ENCODE results near the gene UFL1. TPM values are rescaled to one million over a fixed set of nuclear protein-coding genes. Genes with fewer than 3 reads are reported as not detected.

The UFL1 gene
- total and polyA plus RNA-seq, 4 donors = 10.3 to 26.9 (median 22.1) TPM

- no peak for DNase-seq
- no peak for ATAC-seq (ENCODE audit: low FRiP score)
- H3K36me3 ChIP-seq (ENCODE audit: control insufficient read depth in 1 of 2, insufficient read depth in 2 of 2, low read length in 1 of 2) = no peaks in the 10 kb centered on the region
- peak overlapping the region; percentile 79 to 90 for H3K4me3 ChIP-seq (ENCODE audit: low read length in 2 of 2)
- H3K4me1 ChIP-seq (ENCODE audit: control insufficient read depth in 1 of 2, insufficient read depth in 2 of 2, low read length in 2 of 2) = peaks cover 3 to 4% of the 10 kb centered on the region in 2 donors
- H3K9me3 ChIP-seq (ENCODE audit: control insufficient read depth, low read length) = no peaks in the 10 kb centered on the region
- intact Hi-C loops (cut with DNase I) = loop anchor here (5.0 to 10.0 kb wide), 4 partner anchors 377 to 943 kb away; partner anchors contain the start of genes MANEA (in 1 of the 2), MMS22L (in 1 of the 2) and NDUFAF4 (in 1 of the 2)
- WGBS, 2 donors = 23 to 29% methylated on average over 6 of the region's 6 CpGs
- no peaks in the 10 kb centered on the region for H3K27me3 ChIP-seq (ENCODE audit: control insufficient read depth in 1 of 2, insufficient read depth in 2 of 2, low read length in 1 of 2)
- no peak overlapping the region for H3K27ac ChIP-seq (ENCODE audit: low read depth in 1 of 2, low read length in 2 of 2)
Measured at GRCh38 chr6:96520171-96521115, 1.2 kb upstream of the UFL1 start.

GRCh38 chr6:96521306-96521643 lies 331 bp upstream of the UFL1 start:
- Histone ChIP-seq H3K27ac (ENCODE audit: low read depth in 1 of 2, low read length in 2 of 2) (peak overlapping the region in 1 of 2 donors; percentile 13), H3K4me1 (ENCODE audit: control insufficient read depth in 1 of 2, insufficient read depth in 2 of 2, low read length in 2 of 2) (peaks cover 3 to 4% of the 10 kb centered on the region in 2 donors), H3K9me3 (ENCODE audit: control insufficient read depth, low read length) (no peaks in the 10 kb centered on the region), H3K36me3 (ENCODE audit: control insufficient read depth in 1 of 2, insufficient read depth in 2 of 2, low read length in 1 of 2) (no peaks in the 10 kb centered on the region), H3K4me3 (ENCODE audit: low read length in 2 of 2) (peak overlapping the region; percentile 79 to 90), H3K27me3 (ENCODE audit: control insufficient read depth in 1 of 2, insufficient read depth in 2 of 2, low read length in 1 of 2) (no peaks in the 10 kb centered on the region)
- 0% methylated on average over 8 of the region's 8 CpGs for WGBS, 2 donors
- intact Hi-C loops (cut with DNase I) = loop anchor here (5.0 to 10.0 kb wide), 4 partner anchors 376 to 944 kb away; partner anchors contain the start of genes MANEA (in 1 of the 2), MMS22L (in 1 of the 2) and NDUFAF4 (in 1 of the 2)
- DNase-seq (no peak), ATAC-seq (ENCODE audit: low FRiP score) (peak; percentile 51)

GRCh38 chr6:96522465-96523009 lies 931 bp downstream of the UFL1 start:
- ATAC-seq (ENCODE audit: low FRiP score) (no peak), DNase-seq (no peak)
- Histone ChIP-seq H3K9me3 (ENCODE audit: control insufficient read depth, low read length) (no peaks in the 10 kb centered on the region), H3K36me3 (ENCODE audit: control insufficient read depth in 1 of 2, insufficient read depth in 2 of 2, low read length in 1 of 2) (no peaks in the 10 kb centered on the region), H3K4me3 (ENCODE audit: low read length in 2 of 2) (peak overlapping the region; percentile 87 to 90), H3K27ac (ENCODE audit: low read depth in 1 of 2, low read length in 2 of 2) (peak overlapping the region; percentile 68 to 98), H3K27me3 (ENCODE audit: control insufficient read depth in 1 of 2, insufficient read depth in 2 of 2, low read length in 1 of 2) (no peaks in the 10 kb centered on the region), H3K4me1 (ENCODE audit: control insufficient read depth in 1 of 2, insufficient read depth in 2 of 2, low read length in 2 of 2) (peaks cover 3 to 4% of the 10 kb centered on the region in 2 donors)
- WGBS, 2 donors = 1% methylated on average over 5 of the region's 5 CpGs
- intact Hi-C loops (cut with DNase I) = loop anchor here (5.0 to 10.0 kb wide), 4 partner anchors 375 to 945 kb away; partner anchors contain the start of genes MANEA (in 1 of the 2), MMS22L (in 1 of the 2) and NDUFAF4 (in 1 of the 2)

- H3K4me3 ChIP-seq (ENCODE audit: low read length in 2 of 2) = no peak overlapping the region
- no peaks in the 10 kb centered on the region for H3K27me3 ChIP-seq (ENCODE audit: control insufficient read depth in 1 of 2, insufficient read depth in 2 of 2, low read length in 1 of 2)
- DNase-seq (no peak), ATAC-seq (ENCODE audit: low FRiP score) (no peak)
- H3K9me3 ChIP-seq (ENCODE audit: control insufficient read depth, low read length) = no peaks in the 10 kb centered on the region
- no peak overlapping the region for H3K27ac ChIP-seq (ENCODE audit: low read depth in 1 of 2, low read length in 2 of 2)
- no peaks in the 10 kb centered on the region for H3K4me1 ChIP-seq (ENCODE audit: control insufficient read depth in 1 of 2, insufficient read depth in 2 of 2, low read length in 2 of 2)
- WGBS, 2 donors = 96 to 98% methylated on average over 3 of the region's 3 CpGs
- H3K36me3 ChIP-seq (ENCODE audit: control insufficient read depth in 1 of 2, insufficient read depth in 2 of 2, low read length in 1 of 2) = peaks cover 2 to 7% of the 10 kb centered on the region in 2 donors
- intact Hi-C loops (cut with DNase I) = loop anchor here in 1 of 2 donors (10.0 kb wide), 1 partner anchor 537 kb away; no protein-coding TSS in a partner anchor
Measured at GRCh38 chr6:96528193-96528592, 6.6 kb downstream of the UFL1 start.

- intact Hi-C loops (cut with DNase I) = no loop called here
- H3K4me3 ChIP-seq (ENCODE audit: low read length in 2 of 2) = no peak overlapping the region
- H3K27ac ChIP-seq (ENCODE audit: low read depth in 1 of 2, low read length in 2 of 2) = no peak overlapping the region
- peaks cover 2 to 7% of the 10 kb centered on the region in 2 donors for H3K36me3 ChIP-seq (ENCODE audit: control insufficient read depth in 1 of 2, insufficient read depth in 2 of 2, low read length in 1 of 2)
- WGBS, 2 donors = 42 to 49% methylated on average over 1 of the region's 1 CpG
- no peaks in the 10 kb centered on the region for H3K4me1 ChIP-seq (ENCODE audit: control insufficient read depth in 1 of 2, insufficient read depth in 2 of 2, low read length in 2 of 2)
- DNase-seq (no peak), ATAC-seq (ENCODE audit: low FRiP score) (no peak)
- no peaks in the 10 kb centered on the region for H3K9me3 ChIP-seq (ENCODE audit: control insufficient read depth, low read length)
- no peaks in the 10 kb centered on the region for H3K27me3 ChIP-seq (ENCODE audit: control insufficient read depth in 1 of 2, insufficient read depth in 2 of 2, low read length in 1 of 2)
Measured at GRCh38 chr6:96532399-96532798, 10.8 kb downstream of the UFL1 start.

GRCh38 chr6:96537726-96538125 lies 16.1 kb downstream of the UFL1 start:
- H3K36me3 ChIP-seq (ENCODE audit: control insufficient read depth in 1 of 2, insufficient read depth in 2 of 2, low read length in 1 of 2) = peaks cover 2 to 4% of the 10 kb centered on the region in 2 donors
- H3K27me3 ChIP-seq (ENCODE audit: control insufficient read depth in 1 of 2, insufficient read depth in 2 of 2, low read length in 1 of 2) = no peaks in the 10 kb centered on the region
- intact Hi-C loops (cut with DNase I) = no loop called here
- H3K4me1 ChIP-seq (ENCODE audit: control insufficient read depth in 1 of 2, insufficient read depth in 2 of 2, low read length in 2 of 2) = no peaks in the 10 kb centered on the region
- WGBS, 2 donors = 76 to 80% methylated on average over 5 of the region's 5 CpGs
- no peaks in the 10 kb centered on the region for H3K9me3 ChIP-seq (ENCODE audit: control insufficient read depth, low read length)
- no peak for DNase-seq
- no peak for ATAC-seq (ENCODE audit: low FRiP score)
- no peak overlapping the region for H3K4me3 ChIP-seq (ENCODE audit: low read length in 2 of 2)
- H3K27ac ChIP-seq (ENCODE audit: low read depth in 1 of 2, low read length in 2 of 2) = no peak overlapping the region

GRCh38 chr6:96542702-96543101 lies 21.1 kb downstream of the UFL1 start:
- no peak overlapping the region for H3K4me3 ChIP-seq (ENCODE audit: low read length in 2 of 2)
- no peaks in the 10 kb centered on the region for H3K4me1 ChIP-seq (ENCODE audit: control insufficient read depth in 1 of 2, insufficient read depth in 2 of 2, low read length in 2 of 2)
- intact Hi-C loops (cut with DNase I) = loop anchor here (5.0 kb wide), 3 partner anchors 220 to 510 kb away; partner anchors contain the start of gene NDUFAF4 (in 2 of the 2)
- no peaks in the 10 kb centered on the region for H3K27me3 ChIP-seq (ENCODE audit: control insufficient read depth in 1 of 2, insufficient read depth in 2 of 2, low read length in 1 of 2)
- no peaks in the 10 kb centered on the region for H3K9me3 ChIP-seq (ENCODE audit: control insufficient read depth, low read length)
- ATAC-seq (ENCODE audit: low FRiP score) = peak; percentile 41
- DNase-seq = no peak
- peaks cover 2 to 3% of the 10 kb centered on the region in 2 donors for H3K36me3 ChIP-seq (ENCODE audit: control insufficient read depth in 1 of 2, insufficient read depth in 2 of 2, low read length in 1 of 2)
- H3K27ac ChIP-seq (ENCODE audit: low read depth in 1 of 2, low read length in 2 of 2) = no peak overlapping the region

GRCh38 chr6:96545882-96546281 lies 24.3 kb downstream of the UFL1 start:
- Histone ChIP-seq H3K27ac (ENCODE audit: low read depth in 1 of 2, low read length in 2 of 2) (no peak overlapping the region), H3K36me3 (ENCODE audit: control insufficient read depth in 1 of 2, insufficient read depth in 2 of 2, low read length in 1 of 2) (peaks cover 5% of the 10 kb centered on the region in 2 donors), H3K9me3 (ENCODE audit: control insufficient read depth, low read length) (no peaks in the 10 kb centered on the region), H3K27me3 (ENCODE audit: control insufficient read depth in 1 of 2, insufficient read depth in 2 of 2, low read length in 1 of 2) (no peaks in the 10 kb centered on the region), H3K4me1 (ENCODE audit: control insufficient read depth in 1 of 2, insufficient read depth in 2 of 2, low read length in 2 of 2) (no peaks in the 10 kb centered on the region), H3K4me3 (ENCODE audit: low read length in 2 of 2) (no peak overlapping the region)
- 96 to 97% methylated on average over 3 of the region's 3 CpGs for WGBS, 2 donors
- ATAC-seq (ENCODE audit: low FRiP score) (no peak), DNase-seq (no peak)
- intact Hi-C loops (cut with DNase I) = loop anchor here in 1 of 2 donors (5.0 kb wide), 1 partner anchor 506 kb away; no protein-coding TSS in a partner anchor

Measured in aorta (tissue), 5 donors.